HepG2 (cell line): ENCODE data around the gene PRPSAP1. TPM values are rescaled to one million over a fixed set of nuclear protein-coding genes. Genes with fewer than 3 reads are reported as not detected.

Experiments used
- AKAP8 ChIP-seq: sonication (generic); formaldehyde crosslinking; IDR thresholded peaks from 2 replicates; pipeline ENCODE4 v1.5.1; 2020; ENCODE audit warnings: mild to moderate bottlenecking, missing genetic modification reagents
- ARID4A ChIP-seq: sonication (generic); formaldehyde crosslinking; IDR thresholded peaks from 2 replicates; pipeline ENCODE4 v1.5.0; 2020; ENCODE audit warnings: mild to moderate bottlenecking, missing genetic modification reagents, borderline replicate concordance
- BORCS8-MEF2B ChIP-seq: sonication (generic); formaldehyde crosslinking; IDR thresholded peaks from 2 replicates; pipeline ENCODE4 v1.8.0; 2022; ENCODE audit warnings: mild to moderate bottlenecking, missing genetic modification reagents
- CHCHD3 ChIP-seq: sonication (generic); formaldehyde crosslinking; IDR thresholded peaks from 2 replicates; pipeline ENCODE4 v1.8.0; 2022; ENCODE audit warnings: mild to moderate bottlenecking, missing genetic modification reagents, moderate library complexity
- PHF8 ChIP-seq: sonication (generic); formaldehyde crosslinking; IDR thresholded peaks from 2 replicates; pipeline ENCODE4 v1.5.0; 2020; ENCODE audit warnings: missing genetic modification reagents
- POLR2G ChIP-seq: fragments of 200-400 bp; formaldehyde crosslinking; IDR thresholded peaks from 2 replicates; pipeline ENCODE4 v1.6.1; 2018; ENCODE audit warnings: mild to moderate bottlenecking, low read depth, low read length, moderate library complexity
- SAFB2 ChIP-seq: sonication (generic); formaldehyde crosslinking; IDR thresholded peaks from 2 replicates; pipeline ENCODE4 v1.5.1; 2020; ENCODE audit warnings: missing genetic modification reagents, low read depth, mild to moderate bottlenecking, borderline replicate concordance
- SKI ChIP-seq: fragments of 450-650 bp; IDR thresholded peaks from one replicate; pipeline ENCODE4 v1.6.1; 2018; ENCODE audit warnings: mild to moderate bottlenecking; ENCODE audit not compliant: partially characterized antibody
- SMC3 ChIP-seq: IDR thresholded peaks from 2 replicates; pipeline ENCODE4 v1.6.1; 2011; ENCODE audit warnings: low read length, improper control_type of control experiment
- TRAFD1 ChIP-seq: sonication (generic); formaldehyde crosslinking; IDR thresholded peaks from 2 replicates; pipeline ENCODE4 v1.5.1; 2020; ENCODE audit warnings: missing genetic modification reagents, mild to moderate bottlenecking, borderline replicate concordance
- ZBTB43 ChIP-seq: sonication (generic); formaldehyde crosslinking; conservative IDR thresholded peaks from 2 replicates; pipeline ENCODE4 v1.4.0; 2020; ENCODE audit warnings: missing genetic modification reagents
- ZBTB44 ChIP-seq: sonication (generic); formaldehyde crosslinking; IDR thresholded peaks from 2 replicates; pipeline ENCODE4 v1.4.0; 2020; ENCODE audit warnings: missing genetic modification reagents
- ZIK1 ChIP-seq: sonication (generic); formaldehyde crosslinking; IDR thresholded peaks from 2 replicates; pipeline ENCODE4 v1.5.0; 2020; ENCODE audit warnings: mild to moderate bottlenecking, low read depth, missing genetic modification reagents, borderline replicate concordance
- ZNF3 ChIP-seq: IDR thresholded peaks from 2 replicates; pipeline ENCODE4 v1.7.0; 2017; ENCODE audit warnings: inconsistent platforms
- ZNF552 ChIP-seq: sonication (generic); formaldehyde crosslinking; IDR thresholded peaks from 2 replicates; pipeline ENCODE4 v1.9.0; 2022; ENCODE audit warnings: missing genetic modification reagents, mild to moderate bottlenecking, borderline replicate concordance
- ZNF598 ChIP-seq: sonication (generic); formaldehyde crosslinking; IDR thresholded peaks from 2 replicates; pipeline ENCODE4 v1.5.1; 2020; ENCODE audit warnings: mild to moderate bottlenecking, missing genetic modification reagents, borderline replicate concordance
- ZNF672 ChIP-seq: sonication (generic); formaldehyde crosslinking; IDR thresholded peaks from 2 replicates; pipeline ENCODE4 v1.8.1; 2022; ENCODE audit warnings: missing genetic modification reagents
- ZNF781 ChIP-seq: sonication (generic); formaldehyde crosslinking; IDR thresholded peaks from 2 replicates; pipeline ENCODE4 v1.5.1; 2020; ENCODE audit warnings: borderline replicate concordance, mild to moderate bottlenecking, missing genetic modification reagents; ENCODE audit errors: not compliant biosample characterization
- ZSCAN12 ChIP-seq: sonication (generic); formaldehyde crosslinking; IDR thresholded peaks from 2 replicates; pipeline ENCODE4 v1.9.0; 2021; ENCODE audit warnings: mild to moderate bottlenecking, missing genetic modification reagents
- ZSCAN20 ChIP-seq: sonication (generic); formaldehyde crosslinking; IDR thresholded peaks from 2 replicates; pipeline ENCODE4 v1.4.0; 2020; ENCODE audit warnings: missing genetic modification reagents, mild to moderate bottlenecking, borderline replicate concordance
- polyA plus RNA-seq, 8 experiments: library from polyadenylated mRNA; depleted of rRNA in 3 of 8; stranded (reverse) in 7 of 8; unstranded in 1 of 8; fragments of >200 nt; fragmentation: Illumina TruSeq in 4 of 8; extraction: Trizol in 4 of 8; gene quantifications; 2 replicates each; pipeline versions ENCODE4 v1.2.1 to v1.2.3, GENCODE V29; 2011 to 2016; ENCODE audit warnings: low read depth in 4 of 8, missing spikeins in 1 of 8, mixed read lengths in 1 of 8; ENCODE audit not compliant: insufficient read depth in 1 of 8
- total RNA-seq, 5 experiments: library from RNA; depleted of rRNA; stranded (reverse); fragments of >200 nt; fragmentation: Illumina TruSeq; extraction: Trizol; gene quantifications; 2 replicates each; pipeline ENCODE4 v1.2.3, GENCODE V29; 2016; ENCODE audit warnings: low read depth in 1 of 5

Gene PRPSAP1
- total and polyA plus RNA-seq, 2 of the 13 experiments (the other 11 are each of a cell fraction or from before 2014, with no cell fraction given) = 91.1 to 314 TPM

- TF ChIP-seq ZBTB44 (CRISPR knock-in tag) (peak; percentile 92), SAFB2 (CRISPR knock-in tag) (peak; percentile 84), ARID4A (CRISPR knock-in tag) (peak; percentile 88), PHF8 (CRISPR knock-in tag) (peak; percentile 75), AKAP8 (CRISPR knock-in tag) (peak; percentile 54; the same call in 1 of the 2 replicates), BORCS8-MEF2B (peak; percentile 99), SMC3 (peak; percentile 77), ZNF552 (peak; percentile 97), TRAFD1 (no peak), ZSCAN20 (CRISPR knock-in tag) (peak; percentile 99), ZNF598 (CRISPR knock-in tag) (peak; percentile 99), CHCHD3 (peak; percentile 80), POLR2G (peak; percentile 20), ZIK1 (peak; percentile 95; the same call in 1 of the 2 replicates), ZNF3 (CRISPR knock-in tag) (no peak), ZBTB43 (CRISPR knock-in tag) (peak; percentile 98), ZNF781 (peak; percentile 98), SKI (no peak), ZSCAN12 (CRISPR knock-in tag) (peak; percentile 99), ZNF672 (CRISPR knock-in tag) (no peak)
These were observed 32.4 kb upstream of the PRPSAP1 start (continued) for GRCh38 chr17:76385892-76386786.
